ENCODE results near the gene DYNC2I2.

DNA sequence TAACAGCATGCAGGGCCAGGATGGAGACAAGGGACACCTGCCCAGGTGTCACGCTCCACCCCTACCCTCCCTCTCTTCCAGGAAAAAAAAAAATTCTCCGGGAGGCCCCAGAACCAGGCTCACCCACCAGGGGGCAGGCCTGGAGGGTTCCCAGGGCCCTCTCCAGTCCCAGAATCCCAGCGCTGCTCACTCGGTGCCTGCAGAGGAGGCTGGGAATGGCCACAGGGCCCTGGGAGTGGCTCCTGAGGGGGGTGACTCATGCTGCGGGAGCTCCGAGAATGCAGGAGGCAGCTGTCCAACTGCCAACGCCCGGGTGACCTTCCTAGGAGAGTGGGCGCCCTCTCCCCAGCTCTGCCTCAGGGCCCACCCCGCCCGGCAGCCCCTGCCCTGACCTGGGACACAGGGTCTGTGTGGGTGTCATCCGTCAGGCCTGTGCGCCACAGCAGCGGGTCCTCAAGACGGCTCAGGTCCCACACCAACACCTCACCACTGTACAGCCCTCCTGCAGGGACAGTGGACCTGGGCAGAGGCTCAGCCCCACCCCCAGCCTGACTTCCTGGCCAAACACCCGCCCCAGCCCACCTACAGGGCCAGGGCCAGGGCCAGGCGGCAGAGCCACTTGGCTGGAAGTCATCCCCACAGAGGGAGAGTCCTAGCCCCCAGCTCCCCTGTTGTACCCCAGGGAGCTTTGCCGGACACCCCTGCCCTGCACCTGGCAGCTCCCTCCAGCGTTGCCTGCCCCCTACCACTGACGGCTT is 21.2 kb downstream of the DYNC2I2 start:
- TF ChIP-seq YY1 (IDR thresholded peaks at IDR 0.05; ENCODE audit: low read depth), result 0 out of 2 replicates have a peak, but pooled peaks have one; percentile 64
- TF ChIP-seq TAF1 (IDR thresholded peaks at IDR 0.05; ENCODE audit: low read depth), result no peak
- peak; percentile 65 for TF ChIP-seq MAX (IDR thresholded peaks at IDR 0.05)
- 0 out of 2 replicates have a peak, but pooled peaks have one; percentile 12 for TF ChIP-seq CEBPB (IDR thresholded peaks at IDR 0.05)
- peak; percentile 84 for TF ChIP-seq EP300 (IDR thresholded peaks at IDR 0.05; ENCODE audit: borderline replicate concordance)
- peak; percentile 65 for TF ChIP-seq RAD21 (IDR thresholded peaks at IDR 0.05; ENCODE audit: low read depth)
